ENCODE measurements around the gene CEBPZ.

CEBPZ gene, protein sequence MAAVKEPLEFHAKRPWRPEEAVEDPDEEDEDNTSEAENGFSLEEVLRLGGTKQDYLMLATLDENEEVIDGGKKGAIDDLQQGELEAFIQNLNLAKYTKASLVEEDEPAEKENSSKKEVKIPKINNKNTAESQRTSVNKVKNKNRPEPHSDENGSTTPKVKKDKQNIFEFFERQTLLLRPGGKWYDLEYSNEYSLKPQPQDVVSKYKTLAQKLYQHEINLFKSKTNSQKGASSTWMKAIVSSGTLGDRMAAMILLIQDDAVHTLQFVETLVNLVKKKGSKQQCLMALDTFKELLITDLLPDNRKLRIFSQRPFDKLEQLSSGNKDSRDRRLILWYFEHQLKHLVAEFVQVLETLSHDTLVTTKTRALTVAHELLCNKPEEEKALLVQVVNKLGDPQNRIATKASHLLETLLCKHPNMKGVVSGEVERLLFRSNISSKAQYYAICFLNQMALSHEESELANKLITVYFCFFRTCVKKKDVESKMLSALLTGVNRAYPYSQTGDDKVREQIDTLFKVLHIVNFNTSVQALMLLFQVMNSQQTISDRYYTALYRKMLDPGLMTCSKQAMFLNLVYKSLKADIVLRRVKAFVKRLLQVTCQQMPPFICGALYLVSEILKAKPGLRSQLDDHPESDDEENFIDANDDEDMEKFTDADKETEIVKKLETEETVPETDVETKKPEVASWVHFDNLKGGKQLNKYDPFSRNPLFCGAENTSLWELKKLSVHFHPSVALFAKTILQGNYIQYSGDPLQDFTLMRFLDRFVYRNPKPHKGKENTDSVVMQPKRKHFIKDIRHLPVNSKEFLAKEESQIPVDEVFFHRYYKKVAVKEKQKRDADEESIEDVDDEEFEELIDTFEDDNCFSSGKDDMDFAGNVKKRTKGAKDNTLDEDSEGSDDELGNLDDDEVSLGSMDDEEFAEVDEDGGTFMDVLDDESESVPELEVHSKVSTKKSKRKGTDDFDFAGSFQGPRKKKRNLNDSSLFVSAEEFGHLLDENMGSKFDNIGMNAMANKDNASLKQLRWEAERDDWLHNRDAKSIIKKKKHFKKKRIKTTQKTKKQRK

GRCh38 chr2:37231241-37232130 lies at the start of gene CEBPZ, which contains the start of gene NDUFAF7:
CEBPZ (minus strand) TSS chr2:37231596; CDS start chr2:37231567, 29 bp downstream.
NDUFAF7 (plus strand) TSS chr2:37231658; CDS start chr2:37231706, 48 bp downstream.
- Histone ChIP-seq H3K27me3 (ENCODE audit: control insufficient read depth, insufficient read depth, low read length) (no peaks in the 10 kb centered on the region), H3K36me3 (ENCODE audit: control insufficient read depth, insufficient read depth, low read length) (peaks cover 13% of the 10 kb centered on the region), H3K4me3 (ENCODE audit: low read depth, low read length) (peak within 1 kb of the TSS; percentile 99), H3K9ac (ENCODE audit: low read depth, low read length) (peak within 1 kb of the TSS; percentile 97), H3K9me3 (ENCODE audit: control insufficient read depth, insufficient read depth, low read length) (no peaks in the 10 kb centered on the region), H3K4me1 (ENCODE audit: control insufficient read depth, insufficient read depth, low read length) (peaks cover 26% of the 10 kb centered on the region)

DNA sequence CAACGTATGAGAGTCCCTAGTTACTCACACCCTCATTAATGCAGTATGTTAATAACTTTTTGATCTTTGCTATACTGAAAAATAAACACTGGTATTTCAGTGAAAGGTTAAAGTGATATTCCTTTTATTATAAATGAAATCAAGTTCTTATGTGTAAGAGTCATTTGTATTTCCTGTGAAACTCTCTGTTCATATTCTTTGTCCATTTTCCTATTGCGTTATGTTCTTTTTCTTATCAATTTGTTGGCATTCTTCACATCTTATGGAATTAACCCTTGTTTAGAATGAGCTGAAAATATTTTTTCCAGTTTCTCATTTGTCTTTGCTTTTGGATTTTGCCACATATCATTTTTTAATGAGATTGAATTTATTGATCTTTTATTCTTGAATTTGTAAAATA lies 44.9 kb upstream of the CEBPZ start:
- peaks cover 6% of the 10 kb centered on the region for H3K4me1 ChIP-seq (ENCODE audit: control insufficient read depth, insufficient read depth, low read length)
- no peaks in the 10 kb centered on the region for H3K36me3 ChIP-seq (ENCODE audit: control insufficient read depth, insufficient read depth, low read length)
- no peak overlapping the region for H3K9ac ChIP-seq (ENCODE audit: low read depth, low read length)
- no peaks in the 10 kb centered on the region for H3K27me3 ChIP-seq (ENCODE audit: control insufficient read depth, insufficient read depth, low read length)
- no peaks in the 10 kb centered on the region for H3K9me3 ChIP-seq (ENCODE audit: control insufficient read depth, insufficient read depth, low read length)
- H3K4me3 ChIP-seq (ENCODE audit: low read depth, low read length), result no peak overlapping the region

DNA sequence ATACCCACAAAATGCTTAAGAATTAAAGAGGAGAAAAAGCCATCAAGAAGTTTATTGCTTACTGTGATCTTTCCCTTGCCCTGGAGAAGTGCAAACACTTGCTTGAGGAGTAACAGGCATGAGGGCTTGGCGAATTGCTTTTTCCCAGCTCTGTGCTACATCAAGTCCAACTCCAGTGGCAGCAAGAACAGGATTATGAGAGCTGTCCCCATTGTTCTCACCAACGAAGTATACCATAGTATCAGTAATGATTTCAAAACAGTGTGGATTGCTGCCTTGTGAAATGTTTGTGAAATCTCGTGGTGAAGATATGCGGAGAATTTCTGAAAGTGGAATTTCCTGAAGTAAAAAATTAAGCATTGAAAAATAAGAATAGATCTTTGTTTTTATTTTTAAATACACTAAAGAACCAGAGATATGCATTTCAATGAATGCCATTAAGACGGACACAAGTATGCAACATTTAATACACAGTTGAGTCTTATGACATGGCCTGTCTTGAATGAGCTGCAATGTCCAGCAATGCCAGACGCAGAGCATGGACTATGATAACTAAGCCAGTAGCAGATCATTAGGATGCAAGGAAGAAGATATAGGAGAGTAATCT lies 43.1 kb upstream of the CEBPZ start:
- no peak overlapping the region for H3K4me3 ChIP-seq (ENCODE audit: low read depth, low read length)
- no peaks in the 10 kb centered on the region for H3K36me3 ChIP-seq (ENCODE audit: control insufficient read depth, insufficient read depth, low read length)
- no peaks in the 10 kb centered on the region for H3K27me3 ChIP-seq (ENCODE audit: control insufficient read depth, insufficient read depth, low read length)
- no peak overlapping the region for H3K9ac ChIP-seq (ENCODE audit: low read depth, low read length)
- no peaks in the 10 kb centered on the region for H3K9me3 ChIP-seq (ENCODE audit: control insufficient read depth, insufficient read depth, low read length)
- H3K4me1 ChIP-seq (ENCODE audit: control insufficient read depth, insufficient read depth, low read length), result peaks cover 10% of the 10 kb centered on the region

DNA sequence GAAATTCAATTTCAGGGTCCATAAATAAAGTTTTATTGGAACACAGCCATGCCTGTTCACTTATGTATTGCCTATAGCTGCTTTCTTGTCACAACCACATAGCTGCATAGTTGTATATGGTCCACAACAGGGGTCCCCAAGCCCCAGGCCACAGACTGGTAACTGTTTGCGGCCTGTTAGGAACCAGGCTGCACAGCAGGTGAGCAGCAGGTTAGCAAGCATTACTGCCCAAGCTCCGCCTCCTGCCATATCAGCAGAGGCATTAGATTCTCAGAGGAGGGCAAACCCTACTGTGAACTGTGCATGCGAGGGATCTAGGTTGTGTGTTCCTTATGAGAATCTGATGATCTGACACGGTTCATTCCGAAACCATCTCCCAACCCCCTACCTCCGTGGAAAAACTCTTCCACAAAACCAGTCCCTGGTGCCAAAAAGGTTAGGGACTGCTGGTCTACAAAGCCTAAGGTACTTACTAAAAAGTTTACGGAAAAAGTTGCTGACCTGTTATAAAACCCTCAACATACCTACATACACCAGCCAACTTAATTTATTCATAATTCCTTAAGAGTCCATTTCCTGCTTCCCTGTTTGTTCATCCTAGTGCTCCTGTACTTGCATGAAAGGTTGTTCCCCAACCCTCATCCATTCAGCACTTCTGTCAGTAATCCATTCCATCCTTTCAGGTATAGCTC lies 40.1 kb upstream of the CEBPZ start:
- Histone ChIP-seq H3K4me1 (ENCODE audit: control insufficient read depth, insufficient read depth, low read length) (peaks cover 10% of the 10 kb centered on the region), H3K4me3 (ENCODE audit: low read depth, low read length) (no peak overlapping the region), H3K9ac (ENCODE audit: low read depth, low read length) (no peak overlapping the region), H3K36me3 (ENCODE audit: control insufficient read depth, insufficient read depth, low read length) (no peaks in the 10 kb centered on the region), H3K9me3 (ENCODE audit: control insufficient read depth, insufficient read depth, low read length) (no peaks in the 10 kb centered on the region), H3K27me3 (ENCODE audit: control insufficient read depth, insufficient read depth, low read length) (no peaks in the 10 kb centered on the region)

GRCh38 chr2:37268111-37268510 lies 36.7 kb upstream of the CEBPZ start:
- no peak overlapping the region for H3K9ac ChIP-seq (ENCODE audit: low read depth, low read length)
- H3K36me3 ChIP-seq (ENCODE audit: control insufficient read depth, insufficient read depth, low read length), result no peaks in the 10 kb centered on the region
- H3K4me3 ChIP-seq (ENCODE audit: low read depth, low read length), result no peak overlapping the region
- H3K27me3 ChIP-seq (ENCODE audit: control insufficient read depth, insufficient read depth, low read length), result no peaks in the 10 kb centered on the region
- H3K9me3 ChIP-seq (ENCODE audit: control insufficient read depth, insufficient read depth, low read length), result no peaks in the 10 kb centered on the region
- peaks cover 10% of the 10 kb centered on the region for H3K4me1 ChIP-seq (ENCODE audit: control insufficient read depth, insufficient read depth, low read length)

- Histone ChIP-seq H3K27me3 (ENCODE audit: control insufficient read depth, insufficient read depth, low read length) (no peaks in the 10 kb centered on the region), H3K9ac (ENCODE audit: low read depth, low read length) (no peak overlapping the region), H3K9me3 (ENCODE audit: control insufficient read depth, insufficient read depth, low read length) (no peaks in the 10 kb centered on the region), H3K4me3 (ENCODE audit: low read depth, low read length) (no peak overlapping the region), H3K4me1 (ENCODE audit: control insufficient read depth, insufficient read depth, low read length) (peaks cover 10% of the 10 kb centered on the region), H3K36me3 (ENCODE audit: control insufficient read depth, insufficient read depth, low read length) (no peaks in the 10 kb centered on the region)
Observed at GRCh38 chr2:37267685-37268084, 36.3 kb upstream of the CEBPZ start.

DNA sequence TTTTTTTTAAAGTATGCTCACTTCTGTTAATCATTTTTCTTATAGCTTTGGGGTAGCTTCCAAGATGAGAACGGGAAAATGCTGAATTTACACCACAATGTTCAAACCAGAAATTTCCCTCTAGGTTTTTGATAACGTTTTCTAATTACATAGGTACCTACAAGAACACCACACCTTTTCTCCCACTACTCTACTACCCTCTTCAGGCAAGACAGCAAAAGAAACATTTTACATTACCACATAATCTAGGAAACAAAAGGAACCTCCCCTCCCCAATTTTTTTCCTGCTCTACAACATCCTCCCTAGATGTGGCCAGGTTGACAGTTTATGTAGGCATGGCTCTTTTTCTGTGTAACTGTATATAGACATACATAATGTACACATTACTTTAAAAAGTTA lies 32.4 kb upstream of the CEBPZ start:
- Histone ChIP-seq H3K27me3 (ENCODE audit: control insufficient read depth, insufficient read depth, low read length) (no peaks in the 10 kb centered on the region), H3K36me3 (ENCODE audit: control insufficient read depth, insufficient read depth, low read length) (no peaks in the 10 kb centered on the region), H3K4me1 (ENCODE audit: control insufficient read depth, insufficient read depth, low read length) (no peaks in the 10 kb centered on the region), H3K9ac (ENCODE audit: low read depth, low read length) (no peak overlapping the region), H3K4me3 (ENCODE audit: low read depth, low read length) (no peak overlapping the region), H3K9me3 (ENCODE audit: control insufficient read depth, insufficient read depth, low read length) (no peaks in the 10 kb centered on the region)

GRCh38 chr2:37262522-37262921 lies 31.1 kb upstream of the CEBPZ start:
- Histone ChIP-seq H3K27me3 (ENCODE audit: control insufficient read depth, insufficient read depth, low read length) (no peaks in the 10 kb centered on the region), H3K9ac (ENCODE audit: low read depth, low read length) (no peak overlapping the region), H3K9me3 (ENCODE audit: control insufficient read depth, insufficient read depth, low read length) (no peaks in the 10 kb centered on the region), H3K4me3 (ENCODE audit: low read depth, low read length) (no peak overlapping the region), H3K4me1 (ENCODE audit: control insufficient read depth, insufficient read depth, low read length) (no peaks in the 10 kb centered on the region), H3K36me3 (ENCODE audit: control insufficient read depth, insufficient read depth, low read length) (no peaks in the 10 kb centered on the region)

DNA sequence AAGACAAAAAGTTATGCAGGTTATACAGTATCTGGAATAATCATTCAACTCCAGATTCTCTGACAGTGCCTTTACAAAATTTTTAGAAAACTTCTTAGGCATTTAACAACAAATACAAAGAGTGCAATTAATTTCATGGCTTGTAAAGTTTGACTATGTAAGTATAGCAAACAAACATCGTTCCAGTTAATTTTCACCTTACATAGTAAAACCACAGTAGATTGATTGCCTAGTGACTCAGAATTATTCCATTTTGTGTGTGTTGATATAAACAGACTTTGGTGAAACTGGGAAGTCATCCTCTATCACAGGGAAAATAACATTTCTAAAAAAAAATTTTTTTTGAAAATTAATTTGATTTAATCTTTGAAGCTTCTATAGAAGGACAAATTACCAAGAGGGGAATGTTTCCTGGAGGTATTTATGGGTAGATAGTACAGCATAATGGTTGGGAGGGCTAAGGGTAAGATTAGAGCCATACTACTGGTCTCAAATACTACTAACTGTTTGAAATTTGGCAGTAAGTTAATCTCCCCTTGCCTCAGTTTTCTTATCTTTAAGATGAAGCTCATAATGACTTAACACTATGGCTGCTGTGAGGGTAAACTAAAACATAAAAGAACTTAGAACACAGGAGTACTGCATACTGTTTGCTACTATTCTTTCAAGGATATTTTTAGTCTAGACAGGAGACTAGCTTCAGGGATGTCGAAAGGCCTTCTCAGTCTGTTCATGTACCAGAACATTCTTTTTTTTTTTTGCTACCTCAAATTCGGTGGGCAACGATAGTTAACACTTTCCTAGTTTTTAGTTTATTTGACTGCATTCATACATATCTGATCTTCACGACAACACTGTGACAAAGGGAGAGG lies 19.7 kb upstream of the CEBPZ start:
- Histone ChIP-seq H3K36me3 (ENCODE audit: control insufficient read depth, insufficient read depth, low read length) (peaks cover 25% of the 10 kb centered on the region), H3K4me1 (ENCODE audit: control insufficient read depth, insufficient read depth, low read length) (no peaks in the 10 kb centered on the region), H3K27me3 (ENCODE audit: control insufficient read depth, insufficient read depth, low read length) (no peaks in the 10 kb centered on the region), H3K9ac (ENCODE audit: low read depth, low read length) (no peak overlapping the region), H3K4me3 (ENCODE audit: low read depth, low read length) (no peak overlapping the region), H3K9me3 (ENCODE audit: control insufficient read depth, insufficient read depth, low read length) (no peaks in the 10 kb centered on the region)

- no peak overlapping the region for H3K9ac ChIP-seq (ENCODE audit: low read depth, low read length)
- no peaks in the 10 kb centered on the region for H3K27me3 ChIP-seq (ENCODE audit: control insufficient read depth, insufficient read depth, low read length)
- H3K36me3 ChIP-seq (ENCODE audit: control insufficient read depth, insufficient read depth, low read length), result peaks cover 11% of the 10 kb centered on the region
- no peaks in the 10 kb centered on the region for H3K9me3 ChIP-seq (ENCODE audit: control insufficient read depth, insufficient read depth, low read length)
- no peak overlapping the region for H3K4me3 ChIP-seq (ENCODE audit: low read depth, low read length)
- H3K4me1 ChIP-seq (ENCODE audit: control insufficient read depth, insufficient read depth, low read length), result no peaks in the 10 kb centered on the region
Observed at GRCh38 chr2:37246205-37246604, 14.8 kb upstream of the CEBPZ start.
